SJCRH30 (cell line): ENCODE data around the gene MRGPRX2. TPM values are rescaled to one million over a fixed set of nuclear protein-coding genes. Genes with fewer than 3 reads are reported as not detected.

Experiments
- DNase-seq, 2 experiments: peaks; one replicate each; pipeline ENCODE4 v3.0.0-alpha.2; 2015 to 2020
- H3K27ac ChIP-seq: fragments of 250-450 bp; sonication (Bioruptor Pico); 2 replicates; pipeline ENCODE4 v1.5.1; 2020; ENCODE audit warnings: mild to moderate bottlenecking, moderate library complexity
- H3K27me3 ChIP-seq: fragments of 250-450 bp; sonication (Bioruptor Pico); 2 replicates; pipeline ENCODE4 v1.5.1; 2020; ENCODE audit warnings: mild to moderate bottlenecking, moderate library complexity
- H3K36me3 ChIP-seq: fragments of 250-450 bp; sonication (Bioruptor Pico); 2 replicates; pipeline ENCODE4 v1.5.1; 2020; ENCODE audit warnings: mild to moderate bottlenecking, moderate library complexity
- H3K4me1 ChIP-seq: fragments of 250-450 bp; sonication (Bioruptor Pico); 2 replicates; pipeline ENCODE4 v1.5.1; 2020; ENCODE audit warnings: mild to moderate bottlenecking, moderate library complexity
- H3K4me3 ChIP-seq: fragments of 250-450 bp; sonication (Bioruptor Pico); 2 replicates; pipeline ENCODE4 v1.5.1; 2020; ENCODE audit warnings: mild to moderate bottlenecking, moderate library complexity
- H3K9me3 ChIP-seq: fragments of 250-450 bp; sonication (Bioruptor Pico); replicated peaks from 2 replicates; pipeline ENCODE4 v1.5.1; 2020; ENCODE audit warnings: mild to moderate bottlenecking, moderate library complexity
- total RNA-seq: library from RNA; depleted of rRNA; stranded (reverse); fragments of >200 nt; shearing (Covaris generic); gene quantifications from 2 replicates; pipeline ENCODE4 v1.2.3, GENCODE V29; 2014; rRNA removed

MRGPRX2 gene
- total RNA-seq: not detected in 2 replicates

DNA sequence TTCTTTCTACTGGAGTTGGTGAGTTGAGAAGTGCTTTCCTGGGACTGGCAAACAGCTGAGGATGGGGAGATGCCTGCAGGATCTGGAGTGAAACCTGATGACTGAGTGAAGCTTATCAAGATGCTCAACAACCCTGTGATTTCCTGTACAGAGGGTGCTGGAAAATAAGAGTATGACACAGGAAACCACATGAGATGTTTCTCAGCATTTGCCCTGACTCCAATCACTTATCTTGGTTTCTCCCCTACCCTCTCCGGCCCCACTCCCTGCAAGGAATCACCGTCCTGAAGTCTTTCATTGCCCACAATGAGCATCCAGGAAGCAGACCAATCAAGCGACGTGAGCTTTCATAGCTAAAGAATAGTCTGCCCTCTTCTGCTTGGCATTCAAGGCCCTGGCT is at the start of gene MRGPRX2:
TSS of gene MRGPRX2 (minus strand) at position 89 of the 400 bp plus-strand sequence. CDS start 4,315 bp downstream, outside the sequence.
- H3K4me1 ChIP-seq: no peaks in the 10 kb centered on the region
- DNase-seq: no peak

DNA sequence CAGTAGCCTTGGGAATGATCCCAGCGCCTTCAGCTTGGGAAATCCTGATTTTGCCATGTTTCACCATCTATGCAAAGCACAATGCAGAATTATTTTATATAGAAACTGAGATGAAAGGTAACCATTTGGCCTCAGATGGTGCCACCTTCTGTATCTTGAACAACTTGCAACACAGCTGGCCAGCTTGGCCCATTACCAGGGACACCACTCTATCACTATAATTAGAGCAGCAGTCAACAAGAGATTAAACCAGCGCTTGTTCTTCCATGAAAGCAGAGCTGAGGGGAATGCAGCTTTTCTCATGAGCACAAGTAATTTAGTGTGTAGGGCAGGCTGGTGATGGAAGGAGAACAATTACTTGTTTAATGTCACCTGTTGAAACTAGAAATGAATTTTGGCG is 49.8 kb upstream of the MRGPRX2 start:
- H3K9me3 ChIP-seq: no peaks in the 10 kb centered on the region
- H3K4me3 ChIP-seq: no peak overlapping the region
- DNase-seq: peak in 1 of 2 experiments; percentile 24
- no peaks in the 10 kb centered on the region for H3K27me3 ChIP-seq
- no peak overlapping the region for H3K27ac ChIP-seq
- no peaks in the 10 kb centered on the region for H3K36me3 ChIP-seq
- H3K4me1 ChIP-seq: peaks cover 4% of the 10 kb centered on the region; the same call in 1 of the 2 replicates

More for the DNA sequence above, at the start of gene MRGPRX2:
- Histone ChIP-seq H3K27ac (no peak within 1 kb of the TSS), H3K27me3 (no peaks in the 10 kb centered on the region), H3K4me3 (no peak within 1 kb of the TSS), H3K9me3 (0 out of 2 replicates have a peak, but pooled peaks cover 5% of the 10 kb centered on the region), H3K36me3 (no peaks in the 10 kb centered on the region)

GRCh38 chr11:19107125-19107524 is 46.6 kb upstream of the MRGPRX2 start:
- peaks cover 15% of the 10 kb centered on the region for H3K4me1 ChIP-seq
- no peaks in the 10 kb centered on the region for H3K36me3 ChIP-seq
- DNase-seq: no peak
- no peak overlapping the region for H3K27ac ChIP-seq
- H3K4me3 ChIP-seq: no peak overlapping the region
- H3K27me3 ChIP-seq: no peaks in the 10 kb centered on the region
- no peaks in the 10 kb centered on the region for H3K9me3 ChIP-seq

GRCh38 chr11:19105011-19105410 is 44.5 kb upstream of the MRGPRX2 start:
- Histone ChIP-seq H3K9me3 (no peaks in the 10 kb centered on the region), H3K27ac (no peak overlapping the region), H3K36me3 (no peaks in the 10 kb centered on the region), H3K4me1 (peaks cover 21% of the 10 kb centered on the region), H3K4me3 (no peak overlapping the region), H3K27me3 (no peaks in the 10 kb centered on the region)
- DNase-seq: no peak

DNA sequence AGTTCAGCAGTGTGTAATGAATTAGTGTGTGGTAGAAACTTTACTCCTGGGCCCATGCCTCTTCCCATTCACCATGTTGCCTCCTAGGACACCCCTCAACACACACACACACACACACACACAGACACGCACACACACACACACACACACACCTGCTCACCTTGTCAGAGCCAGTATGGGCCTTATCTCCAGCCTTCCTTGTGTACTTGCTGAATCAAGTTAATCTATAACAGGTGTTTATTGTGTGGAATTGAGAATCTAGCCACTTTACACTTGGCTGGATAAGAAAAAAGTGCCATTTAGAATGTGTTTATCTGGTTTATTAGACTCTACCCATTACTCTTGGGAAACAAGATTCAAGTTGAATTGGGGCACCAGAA is 42.0 kb upstream of the MRGPRX2 start:
- Histone ChIP-seq H3K36me3 (no peaks in the 10 kb centered on the region), H3K9me3 (no peaks in the 10 kb centered on the region), H3K27ac (peak overlapping the region; percentile 53), H3K27me3 (no peaks in the 10 kb centered on the region), H3K4me1 (peaks cover 21% of the 10 kb centered on the region), H3K4me3 (no peak overlapping the region; the same call in 1 of the 2 replicates)
- DNase-seq: no peak

GRCh38 chr11:19101796-19102520 is 41.4 kb upstream of the MRGPRX2 start:
- Histone ChIP-seq H3K4me1 (peaks cover 21% of the 10 kb centered on the region), H3K27ac (peak overlapping the region; percentile 53), H3K9me3 (no peaks in the 10 kb centered on the region), H3K36me3 (no peaks in the 10 kb centered on the region), H3K27me3 (no peaks in the 10 kb centered on the region), H3K4me3 (peak overlapping the region; percentile 6)
- peak; percentile 52 to 83 for DNase-seq

GRCh38 chr11:19100885-19101284 is 40.4 kb upstream of the MRGPRX2 start:
- Histone ChIP-seq H3K4me3 (no peak overlapping the region), H3K27me3 (no peaks in the 10 kb centered on the region), H3K9me3 (no peaks in the 10 kb centered on the region), H3K36me3 (no peaks in the 10 kb centered on the region), H3K4me1 (peaks cover 21% of the 10 kb centered on the region), H3K27ac (no peak overlapping the region)
- DNase-seq: no peak

- H3K36me3 ChIP-seq: no peaks in the 10 kb centered on the region
- H3K9me3 ChIP-seq: no peaks in the 10 kb centered on the region
- peaks cover 20% of the 10 kb centered on the region for H3K4me1 ChIP-seq
- no peaks in the 10 kb centered on the region for H3K27me3 ChIP-seq
- H3K4me3 ChIP-seq: no peak overlapping the region
- H3K27ac ChIP-seq: no peak overlapping the region
- no peak for DNase-seq
Measured at GRCh38 chr11:19099093-19099492, 38.6 kb upstream of the MRGPRX2 start.

DNA sequence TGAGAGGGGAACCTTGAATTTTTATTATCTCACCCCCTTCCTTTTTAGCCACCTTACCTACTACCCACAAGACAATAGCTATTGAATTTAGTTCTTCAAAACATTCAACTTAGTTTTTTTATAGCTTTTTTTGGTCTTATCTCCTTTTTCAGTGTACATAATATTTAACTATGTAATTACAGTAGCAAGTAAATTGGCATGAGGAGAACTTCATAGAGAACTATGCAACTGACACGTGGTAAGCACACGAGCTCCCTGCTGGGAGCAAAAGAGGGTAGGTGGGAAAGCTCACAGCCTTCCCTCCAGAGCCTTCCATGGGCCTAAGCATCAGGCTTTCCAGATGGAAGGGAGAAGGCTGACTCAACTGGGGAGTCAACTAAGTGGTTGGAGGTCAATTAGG is 34.3 kb upstream of the MRGPRX2 start:
- H3K27me3 ChIP-seq: no peaks in the 10 kb centered on the region
- H3K27ac ChIP-seq: no peak overlapping the region
- H3K9me3 ChIP-seq: 0 out of 2 replicates have a peak, but pooled peaks cover 2% of the 10 kb centered on the region

DNA sequence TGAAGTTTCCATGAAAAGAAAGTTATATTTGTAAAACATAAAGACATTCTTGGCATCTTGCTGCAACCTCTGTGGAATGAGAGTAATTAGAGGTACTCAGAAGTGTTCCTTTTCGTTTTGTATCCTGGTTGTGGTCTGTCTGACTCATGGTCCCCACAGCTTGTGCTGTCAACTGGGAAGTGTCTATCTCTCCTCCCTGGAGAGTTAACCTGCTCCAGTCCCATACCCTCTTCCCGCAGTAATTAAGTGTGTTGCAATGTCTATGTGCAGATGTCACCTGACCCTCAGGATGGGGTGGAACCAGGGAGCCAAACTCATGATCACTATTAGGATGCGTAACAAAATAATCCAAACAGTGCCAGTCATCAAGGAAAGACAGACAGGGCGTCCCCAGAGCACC is 33.5 kb upstream of the MRGPRX2 start:
- Histone ChIP-seq H3K27ac (no peak overlapping the region), H3K27me3 (no peaks in the 10 kb centered on the region), H3K36me3 (no peaks in the 10 kb centered on the region), H3K4me3 (no peak overlapping the region), H3K9me3 (0 out of 2 replicates have a peak, but pooled peaks cover 2% of the 10 kb centered on the region), H3K4me1 (peaks cover 9% of the 10 kb centered on the region)
- DNase-seq: peak in 1 of 2 experiments; percentile 31

More for the DNA sequence above, 34.3 kb upstream of the MRGPRX2 start:
- no peaks in the 10 kb centered on the region for H3K36me3 ChIP-seq
- peaks cover 9% of the 10 kb centered on the region for H3K4me1 ChIP-seq
- no peak for DNase-seq
- no peak overlapping the region for H3K4me3 ChIP-seq

DNA sequence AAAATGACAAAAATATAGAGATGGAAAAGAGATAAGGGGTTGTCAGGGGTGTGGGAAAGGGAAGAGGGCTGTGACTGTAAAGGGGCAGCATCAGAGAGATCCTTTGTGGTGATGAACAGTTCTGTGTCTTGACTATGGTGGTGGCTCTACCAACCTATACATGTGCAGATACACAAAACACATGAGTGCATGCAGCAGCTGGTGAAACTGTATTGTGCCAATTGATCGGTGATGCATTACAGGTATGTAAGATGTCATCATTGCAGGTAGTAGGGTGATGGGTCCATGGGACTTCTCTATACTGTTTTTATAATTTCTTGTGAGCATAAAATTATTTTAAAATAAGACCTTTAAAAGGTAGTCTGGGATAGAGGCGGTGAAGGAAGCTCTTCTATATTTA is 32.3 kb upstream of the MRGPRX2 start:
- H3K9me3 ChIP-seq: 0 out of 2 replicates have a peak, but pooled peaks cover 2% of the 10 kb centered on the region
- no peaks in the 10 kb centered on the region for H3K27me3 ChIP-seq
- H3K4me1 ChIP-seq: peaks cover 9% of the 10 kb centered on the region
- no peak for DNase-seq
- H3K27ac ChIP-seq: no peak overlapping the region
- no peak overlapping the region for H3K4me3 ChIP-seq
- no peaks in the 10 kb centered on the region for H3K36me3 ChIP-seq

DNA sequence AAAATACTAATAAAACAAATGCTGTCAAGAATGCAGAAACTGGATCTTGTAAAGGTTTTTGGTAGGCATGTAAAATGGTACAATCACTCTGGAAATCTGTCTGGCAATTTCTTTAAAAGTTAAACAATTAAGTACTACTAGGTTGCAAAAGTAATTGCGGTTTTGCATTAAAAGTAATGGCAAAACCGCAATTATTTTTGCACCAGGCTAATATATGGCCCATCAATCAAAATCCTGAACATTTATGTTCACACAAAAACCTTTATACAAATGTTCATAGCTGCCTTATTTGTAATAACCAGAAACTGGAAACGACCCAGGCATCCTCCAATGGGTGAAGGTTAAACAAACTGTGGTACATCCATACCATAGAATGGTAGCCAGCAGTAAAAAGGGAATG is 31.8 kb upstream of the MRGPRX2 start:
- H3K9me3 ChIP-seq: 0 out of 2 replicates have a peak, but pooled peaks cover 2% of the 10 kb centered on the region
- H3K36me3 ChIP-seq: no peaks in the 10 kb centered on the region
- DNase-seq: no peak
- H3K27me3 ChIP-seq: no peaks in the 10 kb centered on the region
- H3K4me1 ChIP-seq: peaks cover 9% of the 10 kb centered on the region
- H3K27ac ChIP-seq: no peak overlapping the region
- H3K4me3 ChIP-seq: no peak overlapping the region

DNA sequence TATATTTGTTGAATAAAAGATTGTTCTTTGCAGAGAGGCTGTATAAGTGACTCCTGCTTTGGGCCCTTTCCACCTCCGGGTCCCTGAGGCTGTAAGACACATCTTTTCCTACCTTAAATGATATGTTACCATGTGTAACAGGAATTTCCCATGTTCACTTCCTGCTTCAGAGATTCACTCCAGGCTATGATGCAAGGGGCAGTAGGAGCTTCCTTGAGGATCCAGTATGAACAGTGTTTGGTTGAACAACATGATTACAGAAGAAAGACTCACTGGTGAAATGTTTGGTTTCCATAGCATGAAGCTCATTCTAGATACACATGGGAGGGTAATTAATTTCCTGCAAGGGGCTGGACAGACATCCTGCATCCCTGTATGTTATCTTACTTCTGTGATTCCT is 30.8 kb upstream of the MRGPRX2 start:
- no peak for DNase-seq
- H3K9me3 ChIP-seq: 0 out of 2 replicates have a peak, but pooled peaks cover 2% of the 10 kb centered on the region
- no peaks in the 10 kb centered on the region for H3K36me3 ChIP-seq
- H3K4me1 ChIP-seq: peaks cover 9% of the 10 kb centered on the region
- H3K27ac ChIP-seq: no peak overlapping the region
- no peaks in the 10 kb centered on the region for H3K27me3 ChIP-seq
- no peak overlapping the region for H3K4me3 ChIP-seq

DNA sequence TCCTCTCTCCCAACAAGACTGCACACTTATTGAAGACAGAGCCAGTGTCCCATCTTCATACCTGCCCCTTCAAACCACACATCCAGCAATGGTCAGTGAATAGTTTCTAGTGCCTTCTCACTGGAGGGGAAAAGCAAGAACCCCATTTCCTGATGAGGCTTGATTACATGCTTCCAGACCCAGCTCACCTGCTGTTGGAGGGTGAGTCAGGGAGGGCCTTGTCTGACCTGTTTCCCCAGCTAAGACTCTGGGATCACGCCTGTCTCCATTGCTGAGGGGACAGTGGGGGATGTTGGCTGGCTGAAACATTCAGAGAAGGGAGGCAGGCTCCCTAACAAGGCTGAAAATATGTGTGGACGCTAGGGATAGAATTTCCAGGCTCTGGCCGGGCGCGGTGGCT is 28.9 kb upstream of the MRGPRX2 start:
- no peak overlapping the region for H3K27ac ChIP-seq
- H3K4me3 ChIP-seq: no peak overlapping the region
- H3K4me1 ChIP-seq: peaks cover 9% of the 10 kb centered on the region
- H3K36me3 ChIP-seq: no peaks in the 10 kb centered on the region
- no peaks in the 10 kb centered on the region for H3K27me3 ChIP-seq
- 0 out of 2 replicates have a peak, but pooled peaks cover 2% of the 10 kb centered on the region for H3K9me3 ChIP-seq
- DNase-seq: no peak

- DNase-seq: no peak
- Histone ChIP-seq H3K36me3 (no peaks in the 10 kb centered on the region), H3K4me3 (no peak overlapping the region), H3K27ac (no peak overlapping the region), H3K9me3 (0 out of 2 replicates have a peak, but pooled peaks cover 2% of the 10 kb centered on the region), H3K27me3 (no peaks in the 10 kb centered on the region; the same call in 1 of the 2 replicates), H3K4me1 (peaks cover 3% of the 10 kb centered on the region)
Measured at GRCh38 chr11:19088791-19089190, 28.3 kb upstream of the MRGPRX2 start.
